Endothelial cell of umbilical vein (primary cell): ENCODE results near the gene RSF1. TPM values are rescaled to one million over a fixed set of nuclear protein-coding genes. Genes with fewer than 3 reads are reported as not detected.

Source experiments
- BruUV-seq: library from RNA; stranded (reverse); fragments of 400-500 nt; replicated peaks from 2 replicates; lab custom pipeline; 2021; lab: Mats Ljungman, UMichigan
- CTCF ChIA-PET: fragments of 300-600, 350-600 bp; sonication (Branson Sonifier 250); formaldehyde crosslinking; loops from one replicate; lab custom pipeline; 2021; ENCODE audit warnings: antibody characterized with exemption, inconsistent platforms; lab: Charles Lee
- POLR2A ChIA-PET: fragments of 300-600, 350-600 bp; sonication (Branson Sonifier 250); formaldehyde crosslinking; loops from one replicate; lab custom pipeline; 2021; ENCODE audit warnings: antibody characterized with exemption, inconsistent platforms; lab: Charles Lee
- DNase-seq: peaks from one replicate; pipeline ENCODE4 v3.0.0-alpha.2; 2011; ENCODE audit warnings: low read depth, low spot score
- FAIRE-seq: peaks from 2 replicates; lab custom pipeline; 2011; peaks lifted over from hg19 to GRCh38; lab: Jason Lieb, UNC
- H2AFZ ChIP-seq: 2 replicates; pipeline ENCODE4 v1.6.0; 2012; ENCODE audit warnings: low read depth, low read length, control low read depth, inconsistent platforms
- H3K27ac ChIP-seq: 2 replicates; pipeline ENCODE4 v1.5.1; 2011; ENCODE audit warnings: low read depth, mild to moderate bottlenecking, control low read depth, low read length, moderate library complexity; ENCODE audit not compliant: insufficient read depth
- H3K27me3 ChIP-seq, 2 experiments: 2 replicates each; pipeline versions ENCODE4 v1.6.0 to v1.6.1; 2011; ENCODE audit warnings: low read length in 2 of 2, mixed read lengths in 1 of 2; ENCODE audit not compliant: control insufficient read depth in 2 of 2, insufficient read depth in 2 of 2
- H3K36me3 ChIP-seq, 2 experiments: 2 replicates in 1 of 2; 3 replicates in 1 of 2; pipeline ENCODE4 v1.5.1; 2011; ENCODE audit warnings: low read length in 2 of 2, mild to moderate bottlenecking in 1 of 2, moderate library complexity in 1 of 2; ENCODE audit not compliant: control insufficient read depth in 2 of 2, insufficient read depth in 2 of 2; ENCODE audit errors: extremely low read depth in 1 of 2
- H3K4me1 ChIP-seq: 3 replicates; pipeline ENCODE4 v1.5.1; 2011; ENCODE audit warnings: mild to moderate bottlenecking, low read length; ENCODE audit not compliant: control insufficient read depth, insufficient read depth; ENCODE audit errors: extremely low read depth
- H3K4me2 ChIP-seq: 2 replicates; pipeline ENCODE4 v1.6.1; 2011; ENCODE audit warnings: low read length, control low read depth, mixed read lengths; ENCODE audit not compliant: insufficient read depth
- H3K4me3 ChIP-seq, 3 experiments: fragments of 200-600 bp in 1 of 3; sonication (generic), shearing (Covaris generic) in 1 of 3; replicated peaks in 1 of 3; 2 replicates each; pipeline ENCODE4 v1.5.1; 2011 to 2016; ENCODE audit warnings: control low read depth in 3 of 3, low read length in 3 of 3, mild to moderate bottlenecking in 2 of 3, inconsistent platforms in 1 of 3, low read depth in 1 of 3, moderate library complexity in 1 of 3; ENCODE audit not compliant: insufficient read depth in 1 of 3
- H3K79me2 ChIP-seq: 2 replicates; pipeline ENCODE4 v1.6.0; 2012; ENCODE audit warnings: low read length, inconsistent platforms; ENCODE audit not compliant: control insufficient read depth, insufficient read depth
- H3K9ac ChIP-seq: replicated peaks from 2 replicates; pipeline ENCODE3; 2011; ENCODE audit warnings: low read length, control low read depth; ENCODE audit not compliant: insufficient read depth; ENCODE audit errors: extremely low read depth
- H3K9me1 ChIP-seq: replicated peaks from 3 replicates; pipeline ENCODE4 v1.6.0; 2011; ENCODE audit warnings: mild to moderate bottlenecking, low read length; ENCODE audit not compliant: control insufficient read depth, insufficient read depth; ENCODE audit errors: extremely low read depth
- H3K9me3 ChIP-seq: replicated peaks from 2 replicates; pipeline ENCODE4 v1.5.1; 2012; ENCODE audit warnings: low read length, inconsistent platforms; ENCODE audit not compliant: control insufficient read depth, insufficient read depth
- H4K20me1 ChIP-seq: replicated peaks from 2 replicates; pipeline ENCODE3; 2011; ENCODE audit warnings: mild to moderate bottlenecking, low read length; ENCODE audit not compliant: control insufficient read depth, insufficient read depth; ENCODE audit errors: extremely low read depth
- CTCF ChIP-seq, 2 donors: IDR thresholded peaks; 1 replicate in 1 of 2; 2 replicates in 1 of 2; pipeline ENCODE4 v1.5.1; 2011; ENCODE audit warnings: low read length in 2 of 2, mild to moderate bottlenecking in 2 of 2, moderate library complexity in 2 of 2, control low read depth in 1 of 2, inconsistent platforms in 1 of 2, low read depth in 1 of 2; ENCODE audit not compliant: insufficient read depth in 1 of 2; ENCODE audit errors: extremely low read depth in 1 of 2
- EZH2 ChIP-seq: IDR thresholded peaks from 2 replicates; pipeline ENCODE4 v1.6.1; 2012; ENCODE audit warnings: borderline replicate concordance, low read depth, mild to moderate bottlenecking, moderate library complexity, low read length, inconsistent platforms; ENCODE audit not compliant: severe bottlenecking
- FOS ChIP-seq: IDR thresholded peaks from 2 replicates; pipeline ENCODE4 v1.6.1; 2011; ENCODE audit warnings: mild to moderate bottlenecking, low read length, moderate library complexity, borderline replicate concordance; ENCODE audit not compliant: insufficient read depth
- GATA2 ChIP-seq: IDR thresholded peaks from 2 replicates; pipeline ENCODE4 v1.7.0; 2011; ENCODE audit warnings: low read depth, mild to moderate bottlenecking, moderate library complexity, mixed read lengths, low read length; ENCODE audit not compliant: insufficient read length, insufficient read depth
- JUN ChIP-seq: IDR thresholded peaks from 2 replicates; pipeline ENCODE4 v1.6.1; 2011; ENCODE audit warnings: borderline replicate concordance, low read depth; ENCODE audit not compliant: insufficient read length, insufficient read depth
- MAX ChIP-seq: IDR thresholded peaks from 2 replicates; pipeline ENCODE4 v1.6.1; 2011; ENCODE audit not compliant: insufficient read depth, insufficient read length
- MYC ChIP-seq: IDR thresholded peaks from one replicate; pipeline ENCODE4 v1.6.1; 2011; ENCODE audit warnings: mild to moderate bottlenecking, low read depth, low read length
- POLR2A ChIP-seq: IDR thresholded peaks from 2 replicates; pipeline ENCODE4 v1.6.1; 2012; ENCODE audit warnings: low read depth, mild to moderate bottlenecking, control low read depth, low read length
- POLR2AphosphoS5 ChIP-seq: IDR thresholded peaks from 2 replicates; pipeline ENCODE4 v1.6.1; 2012; ENCODE audit warnings: low read depth, mild to moderate bottlenecking, control low read depth, low read length, moderate library complexity; ENCODE audit not compliant: insufficient read depth
- dilution Hi-C: fragments of 300-500 bp; cut with MboI; formaldehyde crosslinking; loops from one replicate; pipeline ENCODE4 v1.15.0; 2019; ENCODE audit warnings: low sequenced_read_pairs; ENCODE audit not compliant: extremely low pct_ligation_motif_present
- intact Hi-C: fragments of 100-400 bp; cut with micrococcal nuclease; formaldehyde crosslinking; loops from one replicate; pipeline ENCODE4 v1.10.0; 2022
- polyA plus RNA-seq, 4 experiments: library from polyadenylated mRNA; depleted of rRNA in 3 of 4; stranded (reverse) in 3 of 4; unstranded in 1 of 4; fragments of >200 nt; gene quantifications; 2 replicates each; pipeline versions ENCODE4 v1.2.1 to v1.2.3, GENCODE V29; 2011 to 2012; ENCODE audit warnings: missing spikeins in 1 of 4
- total RNA-seq: library from RNA; stranded (reverse); gene quantifications from 2 replicates; pipeline ENCODE4 v1.2.3, GENCODE V29; 2021

RSF1 gene
- total and polyA plus RNA-seq, 2 donors (not counting 3 experiments of a cell fraction or from before 2014, with no cell fraction given) = 10.0 to 55.1 TPM

GRCh38 chr11:77630157-77630710 lies 190.3 kb downstream of the RSF1 start:
- FAIRE-seq (no peak), DNase-seq (no peak)
- no peaks in the 10 kb centered on the region for H3K27me3 ChIP-seq
- no peaks in the 10 kb centered on the region for H4K20me1 ChIP-seq
- intact Hi-C loops (no loop called here), dilution Hi-C loops (no loop called here)
- no TSS peak for BruUV-seq
- no peak overlapping the region for H3K9ac ChIP-seq
- H2AFZ ChIP-seq = no peak overlapping the region
- no peaks in the 10 kb centered on the region for H3K9me3 ChIP-seq
- H3K9me1 ChIP-seq = no peaks in the 10 kb centered on the region
- H3K36me3 ChIP-seq = no peaks in the 10 kb centered on the region
- CTCF ChIA-PET = interaction anchor here (1.0 to 1.8 kb wide), 2 partner anchors 11 to 30 kb away, joined by 3 to 8 read pairs; no protein-coding TSS in a partner anchor
- no peaks in the 10 kb centered on the region for H3K4me1 ChIP-seq
- H3K79me2 ChIP-seq = peaks cover 37% of the 10 kb centered on the region
- H3K27ac ChIP-seq = no peak overlapping the region
- H3K4me2 ChIP-seq = no peak overlapping the region
- H3K4me3 ChIP-seq = no peak overlapping the region
- POLR2A ChIA-PET = no interaction called here
- TF ChIP-seq POLR2A = no peak
- no peak for TF ChIP-seq JUN
- TF ChIP-seq MYC = no peak
- no peak for TF ChIP-seq CTCF (IDR thresholded peaks at IDR 0.05; ENCODE audit: extremely low read depth in 1 of 2, insufficient read depth in 1 of 2, low read depth in 1 of 2, low read length in 2 of 2)
- no peak for TF ChIP-seq FOS
- TF ChIP-seq EZH2 = no peak
- no peak for TF ChIP-seq MAX
- no peak for TF ChIP-seq POLR2AphosphoS5
- no peak for TF ChIP-seq GATA2
